Nephron (organoid): ENCODE measurements around the gene YARS1.

ENCODE experiments used
- H3K27ac Mint-ChIP-seq, 3 experiments: 2 replicates each; pipeline ENCODE4 v1.8.0; 2020; ENCODE audit warnings: mixed read lengths in 3 of 3, mild to moderate bottlenecking in 2 of 3, moderate library complexity in 1 of 3
- H3K27me3 Mint-ChIP-seq: 2 replicates; pipeline ENCODE4 v1.8.0; 2021; ENCODE audit warnings: low read depth, mild to moderate bottlenecking, moderate library complexity, mixed read lengths
- H3K36me3 Mint-ChIP-seq: 2 replicates; pipeline ENCODE4 v1.8.0; 2020; ENCODE audit warnings: low read depth, mixed read lengths
- H3K4me1 Mint-ChIP-seq: 2 replicates; pipeline ENCODE4 v1.8.0; 2020; ENCODE audit warnings: mixed read lengths
- H3K4me3 Mint-ChIP-seq, 3 experiments: 2 replicates each; pipeline ENCODE4 v1.8.0; 2020; ENCODE audit warnings: mild to moderate bottlenecking in 3 of 3, mixed read lengths in 3 of 3, moderate library complexity in 2 of 3
- H3K9me3 Mint-ChIP-seq: 2 replicates; pipeline ENCODE4 v1.8.0; 2020; ENCODE audit warnings: mixed read lengths
- CTCF ChIP-seq, 3 experiments: fragments of 200-600 bp; sonication (generic); IDR thresholded peaks; one replicate each; pipeline ENCODE4 v1.5.0; 2021; ENCODE audit warnings: antibody characterized with exemption in 3 of 3; ENCODE audit not compliant: unreplicated experiment in 3 of 3

The YARS1 gene

GRCh38 chr1:32733582-32734321 lies 83.4 kb downstream of the YARS1 start:
- H3K4me3 Mint-ChIP-seq = no peak overlapping the region
- H3K36me3 Mint-ChIP-seq = no peaks in the 10 kb centered on the region
- H3K27me3 Mint-ChIP-seq = peaks cover 12% of the 10 kb centered on the region

GRCh38 chr1:32729254-32730046 lies 87.7 kb downstream of the YARS1 start:
- TF ChIP-seq CTCF (IDR thresholded peaks at IDR 0.05; ENCODE audit: unreplicated experiment in 3 of 3) = no peak
- H3K36me3 Mint-ChIP-seq = no peaks in the 10 kb centered on the region
- no peaks in the 10 kb centered on the region for H3K9me3 Mint-ChIP-seq
- H3K4me1 Mint-ChIP-seq = peaks cover 15% of the 10 kb centered on the region
- peaks cover 5% of the 10 kb centered on the region for H3K27me3 Mint-ChIP-seq
- H3K4me3 Mint-ChIP-seq = no peak overlapping the region
- H3K27ac Mint-ChIP-seq = no peak overlapping the region

More at GRCh38 chr1:32733582-32734321, 83.4 kb downstream of the YARS1 start:
- H3K4me1 Mint-ChIP-seq = peaks cover 24% of the 10 kb centered on the region
- H3K9me3 Mint-ChIP-seq = no peaks in the 10 kb centered on the region
- peak overlapping the region in 2 of 3 experiments; percentile 1 to 59 for H3K27ac Mint-ChIP-seq
- no peak for TF ChIP-seq CTCF (IDR thresholded peaks at IDR 0.05; ENCODE audit: unreplicated experiment in 3 of 3)

GRCh38 chr1:32728413-32729077 lies 88.6 kb downstream of the YARS1 start:
- H3K27me3 Mint-ChIP-seq = peaks cover 7% of the 10 kb centered on the region
- TF ChIP-seq CTCF (IDR thresholded peaks at IDR 0.05; ENCODE audit: unreplicated experiment in 3 of 3) = no peak
- no peaks in the 10 kb centered on the region for H3K36me3 Mint-ChIP-seq
- no peak overlapping the region for H3K4me3 Mint-ChIP-seq
- H3K27ac Mint-ChIP-seq = peak overlapping the region in 2 of 3 experiments; percentile 40 to 58
- H3K9me3 Mint-ChIP-seq = no peaks in the 10 kb centered on the region
- peaks cover 8% of the 10 kb centered on the region for H3K4me1 Mint-ChIP-seq

- Mint-ChIP-seq H3K4me3 (no peak overlapping the region), H3K27me3 (peaks cover 4% of the 10 kb centered on the region), H3K36me3 (no peaks in the 10 kb centered on the region), H3K4me1 (peaks cover 5% of the 10 kb centered on the region), H3K9me3 (no peaks in the 10 kb centered on the region), H3K27ac (peak overlapping the region in 2 of 3 experiments; percentile 40 to 58)
- no peak for TF ChIP-seq CTCF (IDR thresholded peaks at IDR 0.05; ENCODE audit: unreplicated experiment in 3 of 3)
These were observed 89.3 kb downstream of the YARS1 start for GRCh38 chr1:32727876-32728275.

- H3K9me3 Mint-ChIP-seq = no peaks in the 10 kb centered on the region
- H3K36me3 Mint-ChIP-seq = no peaks in the 10 kb centered on the region
- peaks cover 5% of the 10 kb centered on the region for H3K4me1 Mint-ChIP-seq
- peak overlapping the region in 1 of 3 experiments; percentile 5 for H3K27ac Mint-ChIP-seq
- no peak for TF ChIP-seq CTCF (IDR thresholded peaks at IDR 0.05; ENCODE audit: unreplicated experiment in 3 of 3)
- no peak overlapping the region for H3K4me3 Mint-ChIP-seq
- peaks cover 4% of the 10 kb centered on the region for H3K27me3 Mint-ChIP-seq
These were observed 91.6 kb downstream of the YARS1 start for GRCh38 chr1:32725615-32725982.
